ENCODE data around the gene CRHR2. TPM values are rescaled to one million over a fixed set of nuclear protein-coding genes. Genes with fewer than 3 reads are reported as not detected.
A peak's percentile ranks its signal among the peaks of the same experiment; 100 is the strongest.

The CRHR2 gene
- total RNA-seq, 1 experiment from 2014 or later = not detected

DNA sequence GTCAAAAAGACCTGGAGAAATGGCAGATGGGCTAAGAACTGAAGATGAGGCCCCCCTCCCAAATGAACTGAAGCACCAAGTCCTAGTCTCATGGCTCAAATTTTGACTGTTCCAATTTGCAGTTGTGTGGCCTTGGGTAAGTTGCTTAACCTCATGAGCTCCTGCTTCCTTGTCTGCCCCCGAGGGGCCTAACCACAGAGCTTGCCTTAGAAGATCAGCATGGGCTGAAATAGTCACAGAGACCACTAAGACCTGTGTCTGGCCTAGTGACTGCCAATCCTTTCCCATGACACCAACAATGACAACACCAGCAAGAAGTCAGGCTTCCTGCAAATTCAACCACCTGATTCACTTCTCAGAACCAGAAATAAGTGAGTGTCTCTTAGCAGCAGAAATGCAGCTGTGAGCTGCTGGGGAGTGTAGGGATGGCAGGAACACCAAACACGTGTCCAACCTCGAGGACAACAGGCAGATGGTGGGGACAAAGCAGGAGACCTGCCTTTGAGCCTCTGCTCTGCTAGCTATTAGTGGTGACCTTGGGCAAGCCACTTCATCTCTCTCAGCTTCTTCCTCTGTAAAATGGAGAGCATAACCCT, 23.7 kb downstream of the CRHR2 start:
- ChIA-PET POLR2A (no interaction called here), CTCF (no interaction called here)
- TF ChIP-seq, protein P1, sequence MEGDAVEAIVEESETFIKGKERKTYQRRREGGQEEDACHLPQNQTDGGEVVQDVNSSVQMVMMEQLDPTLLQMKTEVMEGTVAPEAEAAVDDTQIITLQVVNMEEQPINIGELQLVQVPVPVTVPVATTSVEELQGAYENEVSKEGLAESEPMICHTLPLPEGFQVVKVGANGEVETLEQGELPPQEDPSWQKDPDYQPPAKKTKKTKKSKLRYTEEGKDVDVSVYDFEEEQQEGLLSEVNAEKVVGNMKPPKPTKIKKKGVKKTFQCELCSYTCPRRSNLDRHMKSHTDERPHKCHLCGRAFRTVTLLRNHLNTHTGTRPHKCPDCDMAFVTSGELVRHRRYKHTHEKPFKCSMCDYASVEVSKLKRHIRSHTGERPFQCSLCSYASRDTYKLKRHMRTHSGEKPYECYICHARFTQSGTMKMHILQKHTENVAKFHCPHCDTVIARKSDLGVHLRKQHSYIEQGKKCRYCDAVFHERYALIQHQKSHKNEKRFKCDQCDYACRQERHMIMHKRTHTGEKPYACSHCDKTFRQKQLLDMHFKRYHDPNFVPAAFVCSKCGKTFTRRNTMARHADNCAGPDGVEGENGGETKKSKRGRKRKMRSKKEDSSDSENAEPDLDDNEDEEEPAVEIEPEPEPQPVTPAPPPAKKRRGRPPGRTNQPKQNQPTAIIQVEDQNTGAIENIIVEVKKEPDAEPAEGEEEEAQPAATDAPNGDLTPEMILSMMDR (IDR thresholded peaks at IDR 0.05; ENCODE audit: insufficient read depth in 1 of 2, low read depth in 1 of 2, low read length in 1 of 2, severe bottlenecking in 1 of 2, unreplicated experiment in 1 of 2) = no peak
- Mint-ChIP-seq H3K27me3 (ENCODE audit: insufficient read depth, unreplicated experiment) (no peaks in the 10 kb centered on the region), H3K9me3 (ENCODE audit: unreplicated experiment) (no peaks in the 10 kb centered on the region), H3K36me3 (ENCODE audit: insufficient read depth, unreplicated experiment) (peaks cover 11% of the 10 kb centered on the region), H3K27ac (ENCODE audit: unreplicated experiment) (no peak overlapping the region), H3K4me1 (ENCODE audit: low read depth, unreplicated experiment) (no peaks in the 10 kb centered on the region), H3K4me3 (ENCODE audit: unreplicated experiment) (no peak overlapping the region)
- Histone ChIP-seq H3K9me3 (no peaks in the 10 kb centered on the region), H3K4me3 (ENCODE audit: low read depth, low read length) (no peak overlapping the region), H3K4me1 (no peaks in the 10 kb centered on the region), H3K27me3 (replicated peaks; ENCODE audit: control insufficient read depth, insufficient read depth, low read length) (no peaks in the 10 kb centered on the region), H3K36me3 (ENCODE audit: control insufficient read depth, insufficient read depth, low read length) (no peaks in the 10 kb centered on the region)
- intact Hi-C loops (cut with micrococcal nuclease; ENCODE audit: unreplicated experiment) = no loop called here
- BruUV-seq (replicated peaks) = no TSS peak
- no peak for DNase-seq

DNA sequence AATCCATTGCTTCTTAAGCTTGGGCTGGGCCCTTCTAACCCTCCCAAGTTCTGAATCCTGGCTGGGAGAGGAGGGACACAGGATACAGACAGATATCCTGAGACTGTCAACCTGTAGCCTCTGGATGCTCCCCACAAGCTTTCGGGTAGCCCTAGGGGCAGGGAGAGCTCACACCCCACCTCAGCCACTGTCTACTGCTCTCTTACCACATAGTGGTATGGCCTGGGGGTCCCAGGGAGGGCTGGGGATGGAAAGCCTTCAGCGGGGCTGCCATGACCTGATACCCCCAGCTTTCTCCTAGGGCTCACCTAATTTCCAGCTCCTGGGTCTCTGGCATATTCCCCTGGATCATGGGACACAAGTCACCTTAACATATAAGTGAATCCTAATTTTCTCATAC, 25.1 kb downstream of the CRHR2 start:
- Histone ChIP-seq H3K27me3 (replicated peaks; ENCODE audit: control insufficient read depth, insufficient read depth, low read length) (no peaks in the 10 kb centered on the region), H3K9me3 (no peaks in the 10 kb centered on the region), H3K36me3 (ENCODE audit: control insufficient read depth, insufficient read depth, low read length) (no peaks in the 10 kb centered on the region), H3K4me1 (no peaks in the 10 kb centered on the region), H3K4me3 (ENCODE audit: low read depth, low read length) (no peak overlapping the region)
- TF ChIP-seq, protein P1 (IDR thresholded peaks at IDR 0.05; ENCODE audit: insufficient read depth in 1 of 2, low read depth in 1 of 2, low read length in 1 of 2, severe bottlenecking in 1 of 2, unreplicated experiment in 1 of 2) = no peak
- no peak for DNase-seq
- Mint-ChIP-seq H3K4me1 (ENCODE audit: low read depth, unreplicated experiment) (no peaks in the 10 kb centered on the region), H3K4me3 (ENCODE audit: unreplicated experiment) (no peak overlapping the region), H3K9me3 (ENCODE audit: unreplicated experiment) (no peaks in the 10 kb centered on the region), H3K27me3 (ENCODE audit: insufficient read depth, unreplicated experiment) (no peaks in the 10 kb centered on the region), H3K27ac (ENCODE audit: unreplicated experiment) (no peak overlapping the region), H3K36me3 (ENCODE audit: insufficient read depth, unreplicated experiment) (peaks cover 17% of the 10 kb centered on the region)
- no TSS peak for BruUV-seq (replicated peaks)
- intact Hi-C loops (cut with micrococcal nuclease; ENCODE audit: unreplicated experiment) = no loop called here
- POLR2A ChIA-PET = no interaction called here
- CTCF ChIA-PET = no interaction called here

DNA sequence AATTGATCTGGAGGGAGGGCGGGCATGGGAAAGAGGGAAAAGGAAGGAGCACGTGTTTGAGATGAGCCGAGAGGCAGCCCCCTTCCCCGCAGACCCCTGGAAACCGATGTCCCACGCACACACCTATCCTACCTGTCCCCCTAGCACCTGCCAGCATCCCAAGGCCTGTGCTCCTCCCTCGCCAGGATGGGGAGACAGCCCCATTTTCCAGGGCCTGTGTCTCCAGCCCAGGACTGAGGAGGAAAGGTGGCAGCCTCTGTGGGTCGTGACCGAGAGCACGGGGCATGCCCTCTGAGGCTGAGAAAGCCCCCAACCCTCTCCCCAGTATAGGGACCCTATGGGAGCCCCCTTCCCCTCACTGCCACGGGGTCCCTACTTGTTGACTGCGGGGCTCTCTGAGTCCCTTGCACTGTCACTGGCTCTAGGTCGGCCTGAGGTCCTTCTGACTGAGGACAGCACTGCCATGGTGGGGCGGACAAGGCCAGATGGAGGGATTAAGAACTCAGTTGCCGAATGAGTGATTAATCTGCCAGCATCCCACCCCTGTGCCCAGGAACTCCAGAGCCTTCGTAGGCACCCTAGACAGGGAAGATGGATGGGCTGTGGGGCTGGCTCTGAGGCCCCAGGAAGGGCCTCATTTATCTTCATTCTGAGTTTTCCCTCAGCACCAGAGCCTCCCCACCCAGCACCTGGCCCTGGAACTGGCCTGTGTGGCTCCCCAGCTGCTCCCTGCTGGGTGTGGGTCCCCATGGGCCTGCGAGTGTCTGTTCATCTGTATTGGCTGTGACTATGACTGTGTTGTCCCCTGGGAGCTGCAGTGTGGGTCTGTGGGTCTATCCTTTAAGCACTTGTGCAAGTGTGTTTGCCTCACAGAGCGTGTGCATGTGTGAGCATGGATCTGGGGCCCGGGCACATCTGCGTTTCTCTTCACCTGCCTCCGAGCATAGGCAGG, 26.0 kb downstream of the CRHR2 start:
- intact Hi-C loops (cut with micrococcal nuclease; ENCODE audit: unreplicated experiment) = no loop called here
- no peaks in the 10 kb centered on the region for H3K4me1 ChIP-seq
- H3K4me3 ChIP-seq (ENCODE audit: low read depth, low read length) = no peak overlapping the region
- ChIA-PET CTCF (no interaction called here), POLR2A (no interaction called here)
- DNase-seq = peak in 1 of 2 experiments; percentile 22
- no peaks in the 10 kb centered on the region for H3K4me1 Mint-ChIP-seq (ENCODE audit: low read depth, unreplicated experiment)
- H3K27me3 ChIP-seq (replicated peaks; ENCODE audit: control insufficient read depth, insufficient read depth, low read length) = no peaks in the 10 kb centered on the region
- H3K9me3 Mint-ChIP-seq (ENCODE audit: unreplicated experiment) = no peaks in the 10 kb centered on the region
- H3K36me3 Mint-ChIP-seq (ENCODE audit: insufficient read depth, unreplicated experiment) = peaks cover 17% of the 10 kb centered on the region
- TF ChIP-seq, protein P1 (IDR thresholded peaks at IDR 0.05; ENCODE audit: insufficient read depth in 1 of 2, low read depth in 1 of 2, low read length in 1 of 2, severe bottlenecking in 1 of 2, unreplicated experiment in 1 of 2) = no peak
- no peaks in the 10 kb centered on the region for H3K36me3 ChIP-seq (ENCODE audit: control insufficient read depth, insufficient read depth, low read length)
- no peak overlapping the region for H3K27ac Mint-ChIP-seq (ENCODE audit: unreplicated experiment)
- no TSS peak for BruUV-seq (replicated peaks)
- no peak overlapping the region for H3K4me3 Mint-ChIP-seq (ENCODE audit: unreplicated experiment)
- no peaks in the 10 kb centered on the region for H3K9me3 ChIP-seq
- no peaks in the 10 kb centered on the region for H3K27me3 Mint-ChIP-seq (ENCODE audit: insufficient read depth, unreplicated experiment)

Measured in Caco-2 (cell line).